Mammary epithelial cell (primary cell): ENCODE data around the gene WDR11.

Source experiments
- EZH2 ChIP-seq: IDR thresholded peaks from 2 replicates; pipeline ENCODE4 v1.6.1; 2012; ENCODE audit warnings: low read length, inconsistent platforms, borderline replicate concordance
- TF ChIP-seq, protein P1 (sequence below), 2 donors: IDR thresholded peaks in 1 of 2; conservative IDR thresholded peaks in 1 of 2; 2 replicates each; pipeline ENCODE4 v1.5.1; 2011 to 2012; ENCODE audit warnings: inconsistent platforms in 2 of 2, low read length in 2 of 2, mild to moderate bottlenecking in 2 of 2, control low read depth in 1 of 2, low read depth in 1 of 2; ENCODE audit not compliant: insufficient read depth in 1 of 2; ENCODE audit errors: extremely low read depth in 1 of 2

DNA sequence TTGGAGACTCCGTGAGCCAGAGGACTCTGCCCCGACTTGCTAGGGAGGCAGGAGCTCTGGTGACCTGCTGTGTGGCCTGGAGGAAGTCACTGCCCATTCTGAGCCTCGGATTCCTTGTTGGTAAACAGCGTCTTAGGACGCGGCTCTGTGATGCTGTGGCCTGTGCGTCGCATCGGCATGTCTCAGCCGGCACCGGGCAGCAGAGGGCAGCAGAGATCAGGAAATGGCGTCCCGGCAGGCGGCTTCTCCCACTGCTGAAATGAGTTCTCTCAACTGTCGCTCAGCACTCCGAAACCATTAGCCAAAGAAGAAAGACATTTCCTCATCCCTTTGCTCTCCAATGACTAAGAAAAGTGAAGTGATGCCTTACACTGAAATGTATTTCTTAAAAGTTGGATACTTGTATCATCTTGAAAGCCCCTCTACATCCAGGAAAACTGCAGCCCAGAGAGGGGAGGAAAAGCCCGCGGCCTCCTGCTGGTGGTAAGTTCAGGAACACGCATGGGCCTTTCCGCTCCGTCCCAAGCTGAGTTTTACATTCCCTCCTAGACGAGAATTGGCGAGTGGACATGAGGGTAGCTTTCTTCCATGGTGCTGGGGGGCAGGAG, 91.7 kb downstream of the WDR11 start:
- TF ChIP-seq, protein P1, sequence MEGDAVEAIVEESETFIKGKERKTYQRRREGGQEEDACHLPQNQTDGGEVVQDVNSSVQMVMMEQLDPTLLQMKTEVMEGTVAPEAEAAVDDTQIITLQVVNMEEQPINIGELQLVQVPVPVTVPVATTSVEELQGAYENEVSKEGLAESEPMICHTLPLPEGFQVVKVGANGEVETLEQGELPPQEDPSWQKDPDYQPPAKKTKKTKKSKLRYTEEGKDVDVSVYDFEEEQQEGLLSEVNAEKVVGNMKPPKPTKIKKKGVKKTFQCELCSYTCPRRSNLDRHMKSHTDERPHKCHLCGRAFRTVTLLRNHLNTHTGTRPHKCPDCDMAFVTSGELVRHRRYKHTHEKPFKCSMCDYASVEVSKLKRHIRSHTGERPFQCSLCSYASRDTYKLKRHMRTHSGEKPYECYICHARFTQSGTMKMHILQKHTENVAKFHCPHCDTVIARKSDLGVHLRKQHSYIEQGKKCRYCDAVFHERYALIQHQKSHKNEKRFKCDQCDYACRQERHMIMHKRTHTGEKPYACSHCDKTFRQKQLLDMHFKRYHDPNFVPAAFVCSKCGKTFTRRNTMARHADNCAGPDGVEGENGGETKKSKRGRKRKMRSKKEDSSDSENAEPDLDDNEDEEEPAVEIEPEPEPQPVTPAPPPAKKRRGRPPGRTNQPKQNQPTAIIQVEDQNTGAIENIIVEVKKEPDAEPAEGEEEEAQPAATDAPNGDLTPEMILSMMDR (conservative IDR thresholded peaks at IDR 0.05 in 1 of 2, IDR thresholded peaks at IDR 0.05 in 1 of 2; ENCODE audit: extremely low read depth in 1 of 2, insufficient read depth in 1 of 2, low read depth in 1 of 2, low read length in 2 of 2), result peak; percentile 80 to 92
- no peak for TF ChIP-seq EZH2
